Measurements from ENCODE around the gene PEF1.

The PEF1 gene

DNA sequence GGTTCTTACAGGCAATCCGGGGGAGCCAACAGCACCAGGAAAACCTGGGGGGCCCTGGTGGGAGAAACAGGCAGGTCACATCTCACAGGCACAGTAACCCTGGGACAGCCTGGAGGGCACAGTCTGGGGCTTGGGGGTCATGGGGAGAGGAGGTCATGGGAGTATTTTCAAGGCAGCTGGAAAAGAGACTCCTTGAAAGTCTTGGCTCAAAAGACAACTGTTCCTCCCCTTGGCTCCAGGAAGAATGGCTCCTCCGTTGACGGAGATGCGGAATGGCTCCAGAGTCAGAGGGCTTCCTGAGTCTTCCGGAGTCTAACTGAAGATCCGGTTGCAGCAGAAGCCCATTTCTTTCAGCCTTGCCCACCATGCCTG is 25.9 kb upstream of the PEF1 start:
- DNase-seq, result no peak

DNA sequence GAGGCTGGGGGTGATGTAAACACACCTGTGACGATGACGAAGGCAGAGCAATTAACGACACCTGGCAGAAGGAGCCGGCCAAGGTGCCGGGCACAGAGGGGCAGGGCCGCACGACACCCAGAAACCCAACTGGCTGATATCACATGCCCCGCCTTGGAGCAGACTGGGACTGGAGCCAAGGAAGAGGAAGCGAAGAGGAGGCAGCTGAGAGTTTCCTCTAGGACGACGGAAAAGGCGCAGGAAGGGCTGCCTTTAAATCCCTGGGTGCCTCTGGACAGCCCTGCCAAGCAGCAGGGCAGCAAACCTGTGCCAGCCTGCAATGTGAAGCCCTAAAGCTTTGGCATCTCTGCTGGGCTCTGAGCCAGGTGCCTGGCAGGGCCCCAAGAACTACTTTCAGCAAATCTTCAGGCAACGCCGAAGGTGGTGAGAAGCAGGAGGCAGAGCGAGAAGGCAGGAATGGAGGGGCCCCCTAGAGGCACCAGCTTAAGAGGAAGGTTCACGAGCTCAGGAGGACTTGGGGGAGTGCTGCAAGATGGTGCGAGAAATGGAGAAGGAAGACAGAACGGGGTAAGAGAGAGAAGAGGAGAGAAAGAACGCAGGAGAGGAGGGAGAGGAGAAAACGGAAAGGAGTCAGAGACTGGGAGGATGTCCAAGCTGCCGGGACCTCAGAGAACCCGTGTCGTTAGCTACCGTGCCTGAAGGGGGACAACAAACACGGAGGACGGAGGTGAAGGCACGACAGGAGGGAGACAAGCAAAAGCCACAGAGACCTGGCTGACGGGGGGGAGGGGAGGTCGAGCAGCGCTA is 25.3 kb upstream of the PEF1 start:
- peak; percentile 83 for DNase-seq

DNA sequence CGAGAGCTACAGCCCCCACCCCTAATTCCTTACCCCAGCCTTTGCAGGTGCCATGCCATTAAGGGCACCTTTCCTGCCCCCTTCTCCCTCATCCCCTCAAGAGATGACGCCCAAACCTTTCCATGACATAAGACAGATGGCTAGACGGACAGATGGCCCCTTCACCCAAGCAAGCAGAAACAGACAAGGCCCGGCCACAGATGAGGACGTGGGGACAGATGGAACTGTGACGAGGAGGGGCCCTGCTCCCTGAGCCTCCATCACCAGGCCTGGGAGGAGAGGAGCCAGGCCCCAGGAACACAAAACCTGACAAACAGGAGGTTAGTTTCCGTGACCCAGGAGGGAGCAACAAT is 24.7 kb upstream of the PEF1 start:
- DNase-seq, result no peak

DNA sequence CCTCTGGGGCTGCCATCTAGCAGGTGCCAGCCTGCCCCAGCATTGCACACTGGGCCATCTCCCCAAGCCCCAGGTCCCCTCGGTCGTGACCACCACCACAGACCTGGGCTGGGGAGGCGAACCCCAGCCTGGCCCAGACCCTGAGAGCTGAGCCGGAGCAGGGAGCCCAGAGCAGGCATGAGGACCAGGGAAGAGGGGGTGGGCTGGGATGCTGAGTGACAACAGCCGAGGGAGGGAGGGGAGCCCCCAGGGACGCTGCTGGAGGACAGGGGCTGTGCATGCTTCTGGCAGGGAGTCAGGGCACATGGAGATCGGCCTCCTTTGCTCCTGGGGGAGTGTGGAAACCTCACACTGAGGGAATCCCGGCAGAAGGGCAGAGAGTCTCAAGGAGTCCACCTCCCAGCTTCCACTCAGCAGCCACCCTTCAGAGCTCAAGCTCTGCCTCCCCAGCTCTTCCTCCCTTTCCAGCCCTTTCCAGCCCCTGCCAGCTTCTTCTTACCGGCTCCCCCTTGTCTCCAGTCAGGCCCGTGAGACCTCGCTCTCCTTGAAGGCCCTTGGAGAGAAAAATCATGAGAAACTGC is 23.7 kb upstream of the PEF1 start:
- no peak for DNase-seq

DNA sequence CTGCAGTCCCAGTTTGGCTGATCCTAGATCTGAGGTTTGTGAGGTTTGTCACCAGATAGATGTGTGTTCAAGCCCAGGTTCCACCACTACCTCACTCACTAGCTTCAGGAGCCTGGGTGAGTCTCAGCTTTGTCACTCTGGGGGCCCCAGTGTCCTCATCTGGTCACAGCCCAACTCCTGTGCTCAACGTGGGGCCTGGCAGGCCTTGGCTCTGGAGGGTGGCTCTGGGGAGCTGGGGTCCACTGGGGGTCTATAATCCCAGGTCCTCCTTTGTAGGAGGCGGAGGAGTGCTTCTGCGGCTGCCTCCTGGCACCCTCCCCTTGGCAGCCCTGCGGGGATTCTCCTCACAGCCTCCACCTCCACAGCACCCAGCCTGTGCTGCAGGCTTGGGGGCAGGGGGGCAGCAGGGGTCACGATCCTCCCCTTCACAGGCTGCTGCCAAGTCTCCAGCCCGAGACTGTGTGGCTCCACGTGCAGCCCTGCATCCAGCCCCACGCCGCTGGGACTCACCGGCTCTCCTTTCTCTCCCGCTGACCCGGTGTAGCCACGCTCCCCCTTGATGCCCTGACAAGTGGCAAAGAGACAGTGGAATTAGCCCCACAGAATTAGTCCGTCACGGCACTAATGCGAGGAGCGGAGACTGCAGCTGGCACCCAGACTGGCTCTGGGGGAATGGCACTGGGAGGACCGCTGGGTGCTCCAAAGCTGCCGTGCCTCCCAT is 22.5 kb upstream of the PEF1 start:
- no peak for DNase-seq

DNA sequence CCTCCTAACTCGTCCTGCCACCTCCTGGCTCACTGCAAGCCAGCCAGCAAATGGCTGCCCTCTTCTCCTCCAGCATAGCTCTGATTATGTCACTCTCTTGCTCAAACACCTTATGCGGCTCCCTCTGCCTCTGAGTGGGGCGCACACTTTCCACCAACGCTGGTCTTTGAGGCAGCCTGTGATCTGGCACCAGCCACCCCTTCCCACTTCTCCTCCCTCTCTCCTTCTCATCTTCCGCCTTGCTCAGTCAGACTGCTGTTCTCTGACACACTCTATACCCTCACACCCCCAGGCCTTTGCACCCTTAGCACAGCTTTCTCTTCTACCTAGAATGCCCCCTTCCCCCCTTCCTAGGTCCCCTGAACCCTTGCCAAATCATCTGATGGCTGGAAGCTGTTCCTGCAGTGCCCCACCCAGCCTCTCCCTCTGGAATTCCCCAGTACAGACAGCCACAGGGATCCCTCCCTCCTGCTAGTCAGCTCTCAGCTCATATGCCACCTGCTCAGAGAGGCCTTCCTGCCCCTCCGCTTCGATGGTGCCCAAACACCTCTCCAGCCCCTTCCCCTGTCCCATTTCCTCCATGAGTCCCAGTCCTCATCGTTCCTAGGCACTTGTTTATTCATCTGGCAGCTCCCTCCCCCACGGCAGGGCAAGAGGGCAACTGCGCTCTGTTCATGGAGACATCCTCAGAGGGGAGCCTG is 21.7 kb upstream of the PEF1 start:
- no peak for DNase-seq

DNA sequence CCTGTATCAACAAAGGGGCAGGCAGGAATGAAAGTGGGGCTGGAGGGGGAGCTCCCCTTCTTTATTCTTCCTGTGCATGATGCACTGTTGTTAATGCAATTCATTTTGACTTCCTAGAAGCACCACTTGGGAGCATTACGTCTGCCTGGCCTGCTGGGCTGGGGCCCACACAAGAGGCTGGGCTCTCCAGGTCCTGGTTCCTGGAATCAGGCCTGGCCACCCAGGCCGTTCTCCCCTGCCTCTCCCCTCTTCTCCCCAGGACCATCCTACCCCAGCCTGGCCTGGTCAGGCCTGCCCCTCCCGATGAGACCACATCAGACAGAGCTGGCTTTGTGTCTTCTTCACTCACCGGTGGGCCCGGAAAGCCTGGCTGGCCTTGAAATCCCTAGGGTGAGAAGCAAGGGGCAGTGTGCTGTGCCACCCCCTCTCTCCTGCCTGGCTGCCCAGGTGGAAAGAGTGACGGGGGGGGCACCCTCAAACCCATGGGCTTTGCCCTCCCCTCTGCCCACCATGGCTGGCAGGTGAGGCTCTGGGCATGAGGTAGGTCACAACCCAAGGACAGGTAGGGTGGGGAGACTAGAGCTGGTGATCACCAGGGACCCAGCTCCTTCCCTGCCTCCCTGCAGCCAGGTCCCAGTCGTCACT is 20.7 kb upstream of the PEF1 start:
- peak; percentile 80 for DNase-seq

DNA sequence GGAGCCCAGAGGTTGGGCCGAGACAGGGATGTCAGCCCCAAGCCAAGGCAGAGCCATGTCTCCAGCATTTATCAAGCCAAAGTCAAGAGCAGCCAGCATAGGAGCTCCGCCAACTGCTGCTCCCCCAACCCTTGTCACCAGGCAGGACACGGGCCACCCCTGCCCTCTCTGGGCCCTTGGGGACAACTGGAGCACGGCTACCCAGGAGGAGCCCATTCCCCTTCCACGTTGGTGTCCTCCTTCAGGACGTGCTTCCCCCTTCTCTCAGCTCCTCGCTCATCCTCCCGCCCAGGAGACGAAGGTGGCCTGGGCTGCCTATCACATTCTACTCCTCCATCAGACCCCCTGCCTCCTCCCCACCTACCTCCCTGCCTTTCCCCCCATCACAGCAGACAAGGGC is 19.9 kb upstream of the PEF1 start:
- no peak for DNase-seq

DNA sequence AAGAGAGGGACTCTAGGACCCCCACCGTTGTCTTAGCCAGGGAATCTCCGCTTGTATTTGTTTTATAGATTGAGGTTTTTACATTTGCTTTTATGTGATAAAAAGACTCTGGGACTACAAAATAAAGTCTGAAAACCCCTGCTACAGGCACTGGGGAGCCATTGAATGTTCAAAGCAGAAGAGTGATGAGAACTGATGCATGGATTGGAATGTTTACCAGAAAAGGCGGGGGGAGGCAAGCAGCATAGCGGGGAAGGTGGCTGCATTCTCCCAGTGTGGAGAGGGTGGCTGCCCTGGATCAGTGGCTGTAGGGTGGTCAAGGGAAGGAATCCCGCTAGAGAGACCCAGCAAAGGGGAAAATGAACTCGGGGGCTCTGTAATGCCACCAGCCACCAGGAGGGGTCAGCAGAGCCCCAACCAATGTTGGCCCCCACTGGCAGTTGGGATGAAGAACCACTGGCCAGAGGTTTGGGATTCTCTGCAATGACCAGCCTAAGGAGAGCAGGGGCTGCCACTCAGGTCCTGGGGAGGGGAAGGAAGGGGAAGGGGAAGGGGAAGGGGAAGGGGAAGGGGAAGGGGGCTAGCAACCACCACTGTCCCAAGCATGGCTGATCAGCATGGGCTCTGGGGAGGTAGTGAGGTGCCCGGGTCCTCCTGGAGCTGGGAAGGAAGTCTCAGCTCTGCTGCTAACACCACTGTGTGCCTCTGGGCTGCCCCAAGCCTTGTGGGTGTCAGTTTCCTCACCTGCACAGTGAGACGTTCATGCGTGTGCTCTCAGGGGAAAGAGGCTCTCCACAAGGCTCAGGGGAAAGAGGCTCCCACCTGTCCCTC is 19.2 kb upstream of the PEF1 start:
- peak; percentile 77 for DNase-seq

DNA sequence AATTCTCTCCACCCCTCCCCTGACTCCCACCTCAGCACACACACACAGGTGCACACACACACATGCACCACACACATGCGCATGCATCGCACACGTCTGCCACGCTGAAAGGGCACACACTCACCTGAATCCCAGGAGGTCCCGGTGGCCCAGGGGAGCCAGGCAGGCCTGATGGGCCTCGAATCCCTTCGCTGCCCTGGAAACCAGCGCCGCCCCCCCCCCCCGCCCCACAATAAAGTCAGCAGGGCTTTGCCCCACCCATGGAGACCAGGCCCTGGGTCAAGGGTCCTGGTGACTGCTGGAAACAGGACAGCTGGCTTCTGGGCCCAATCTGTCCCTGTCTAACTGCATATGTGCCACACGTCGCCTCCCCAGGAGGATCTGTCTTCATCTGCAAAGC is 17.8 kb upstream of the PEF1 start:
- no peak for DNase-seq

DNA sequence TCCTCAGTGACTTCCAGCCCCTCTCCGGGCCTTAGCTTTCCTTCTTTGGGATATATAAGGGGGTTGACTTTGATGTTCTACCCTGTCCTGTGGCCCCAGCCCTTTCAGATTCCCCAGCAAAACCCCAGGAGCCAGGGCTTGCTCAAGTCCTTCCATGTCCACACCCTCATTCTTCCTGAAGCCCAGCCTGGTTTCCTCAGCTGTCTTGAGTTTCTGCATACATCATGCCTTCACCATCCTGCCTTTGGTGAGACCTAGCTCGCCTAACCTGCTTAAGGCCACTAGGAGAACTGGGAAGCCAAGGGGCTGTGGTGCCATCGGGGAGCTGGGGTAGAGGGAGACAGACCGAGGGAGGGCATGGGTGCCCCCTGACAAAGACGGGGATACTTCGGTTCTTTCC is 17.2 kb upstream of the PEF1 start:
- peak; percentile 15 for DNase-seq

DNA sequence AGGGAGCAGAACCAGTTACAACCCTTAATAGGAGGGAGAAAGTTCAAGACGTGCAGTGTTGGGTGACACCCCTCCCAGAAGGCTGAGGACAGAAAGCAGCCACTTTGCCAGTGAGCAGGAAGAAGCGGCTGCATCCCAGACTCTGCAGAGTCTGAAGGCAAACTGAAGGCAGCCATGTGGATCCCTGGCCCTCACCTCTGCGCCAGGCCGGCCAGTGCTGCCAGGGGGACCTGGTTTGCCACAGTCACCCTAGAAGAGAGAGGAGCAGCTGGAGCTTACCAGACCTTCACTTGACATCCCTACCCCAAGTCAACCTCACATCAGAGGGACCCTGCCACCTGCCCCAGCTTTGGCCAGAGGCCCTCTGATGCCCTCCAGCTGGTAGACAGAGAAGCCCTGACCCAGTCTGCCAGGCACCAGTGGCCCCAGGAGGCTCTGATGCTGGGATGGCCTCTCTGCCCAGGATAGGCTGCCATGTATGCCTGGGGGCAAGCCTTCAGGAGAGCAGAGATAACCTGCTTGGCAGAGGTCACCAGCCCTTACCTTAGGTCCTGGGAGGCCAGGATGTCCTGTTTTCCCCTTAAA is 16.3 kb upstream of the PEF1 start:
- DNase-seq, result peak; percentile 21

DNA sequence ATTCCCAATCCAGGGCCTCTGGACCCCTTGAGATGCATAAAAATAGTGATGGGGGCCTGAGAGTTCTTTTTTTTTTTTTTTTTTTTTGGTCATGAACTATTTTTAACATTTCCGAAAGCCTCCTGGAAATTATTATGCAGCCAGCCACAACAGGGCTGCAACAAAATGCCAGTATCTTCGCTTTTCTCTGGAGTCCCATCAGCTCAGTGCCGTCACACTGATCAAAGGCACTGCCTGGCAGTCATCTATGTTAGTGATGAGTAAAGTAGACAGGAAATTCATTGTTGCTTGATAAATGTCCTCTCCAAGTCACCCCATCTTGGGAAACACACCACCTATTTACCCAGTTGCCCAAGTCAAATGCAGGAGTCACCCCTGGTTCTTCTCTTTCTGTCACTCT is 15.2 kb upstream of the PEF1 start:
- no peak for DNase-seq

DNA sequence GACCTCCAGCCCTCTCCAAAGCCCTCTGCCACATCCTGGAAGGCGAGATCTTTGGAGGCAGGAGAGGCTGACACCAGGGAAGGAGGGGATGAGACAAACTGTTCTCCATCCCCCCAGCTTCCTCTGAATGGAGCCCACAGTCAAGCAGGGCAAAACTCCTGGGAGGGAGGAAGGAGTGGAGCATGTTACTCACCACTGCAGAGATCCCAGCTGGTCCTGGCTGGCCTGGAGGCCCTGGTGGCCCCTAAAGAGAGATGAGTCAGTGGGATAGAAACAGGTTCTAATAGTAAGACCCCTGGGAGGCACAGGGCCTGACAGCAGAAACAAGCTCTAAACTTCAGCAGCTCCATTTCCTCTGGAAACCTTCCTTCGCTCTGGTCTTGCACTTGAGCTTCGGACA is 14.0 kb upstream of the PEF1 start:
- no peak for DNase-seq

DNA sequence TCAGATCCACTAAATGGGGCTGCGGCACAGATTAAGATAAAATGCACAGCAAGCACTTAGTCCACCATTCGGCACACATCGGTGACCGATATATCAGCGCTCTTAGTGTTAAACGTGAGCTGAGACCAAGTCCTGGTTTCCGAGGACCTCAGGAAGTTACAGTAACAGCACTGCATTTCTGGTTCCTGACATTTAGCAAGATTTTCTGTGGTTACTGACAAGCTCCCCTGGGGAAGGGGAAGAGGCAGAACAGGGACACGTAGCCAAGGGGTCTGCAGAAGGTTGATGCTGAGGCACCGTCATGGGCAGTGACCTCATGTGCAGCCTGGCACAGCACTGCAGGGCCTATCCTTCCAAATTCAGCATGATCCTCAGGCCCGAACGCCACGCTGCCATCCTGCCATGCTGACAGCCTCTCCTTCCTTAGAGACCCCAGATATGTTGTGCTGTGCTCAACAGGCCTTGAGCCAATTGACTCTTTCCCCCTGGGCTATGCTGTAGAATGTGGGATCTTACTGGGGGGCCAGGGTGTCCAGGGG is 13.4 kb upstream of the PEF1 start:
- no peak for DNase-seq

DNA sequence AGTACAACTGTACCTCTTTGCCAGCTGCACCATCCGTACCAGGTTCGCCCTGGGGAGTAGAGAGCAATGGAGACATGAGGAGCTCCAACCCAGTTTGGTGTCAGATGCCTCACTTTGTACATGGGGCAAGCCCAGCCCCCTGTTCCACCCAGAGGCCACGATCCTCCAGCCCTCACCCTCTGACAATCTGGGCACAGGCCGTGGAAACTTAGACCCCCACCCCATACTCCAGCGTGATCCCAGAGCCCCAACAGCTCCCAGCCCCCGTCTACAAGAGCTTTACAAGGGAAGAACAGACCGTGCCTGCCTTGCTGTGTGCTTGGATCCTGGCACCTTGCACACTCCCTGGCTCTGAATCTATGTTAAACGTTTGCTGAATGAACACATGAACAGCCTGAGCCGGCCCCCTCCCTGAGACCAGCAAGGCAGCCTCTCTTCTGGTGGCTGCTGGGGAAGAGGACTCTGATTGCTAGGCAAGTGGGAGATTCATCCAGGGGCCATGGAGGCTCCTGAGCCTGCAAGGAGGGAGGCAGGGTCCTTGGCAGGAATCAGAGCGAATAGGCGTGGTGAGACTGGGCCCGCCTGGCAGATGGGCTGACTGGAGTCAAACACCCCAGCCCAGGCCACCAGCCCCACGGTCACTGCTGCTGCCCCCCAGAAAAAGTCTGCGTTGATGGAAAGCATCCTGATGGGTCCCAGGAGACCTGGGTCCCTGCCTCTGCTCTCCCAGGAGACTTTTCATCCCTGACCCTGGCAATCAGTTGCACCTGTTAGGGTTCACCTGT is 12.5 kb upstream of the PEF1 start:
- no peak for DNase-seq

DNA sequence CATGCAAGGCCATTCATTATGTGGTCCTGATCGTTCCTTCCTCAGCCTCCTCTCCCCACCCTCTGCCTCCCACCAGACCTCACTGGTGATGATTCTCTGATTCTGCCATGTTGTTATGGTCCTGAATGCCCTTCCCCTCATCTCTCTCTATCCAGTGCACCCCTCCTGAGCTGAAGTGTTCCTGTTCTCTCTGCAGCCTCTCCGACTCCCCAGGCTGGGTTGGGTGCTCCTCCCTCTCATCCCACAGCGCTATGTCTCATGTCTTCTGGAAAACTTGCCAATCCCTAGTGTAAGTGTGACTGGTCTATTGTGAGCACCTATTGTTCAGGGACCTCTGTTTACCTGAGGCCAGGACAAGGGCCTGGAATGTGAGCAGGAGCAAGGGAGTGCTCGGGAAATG is 11.1 kb upstream of the PEF1 start:
- DNase-seq, result no peak

DNA sequence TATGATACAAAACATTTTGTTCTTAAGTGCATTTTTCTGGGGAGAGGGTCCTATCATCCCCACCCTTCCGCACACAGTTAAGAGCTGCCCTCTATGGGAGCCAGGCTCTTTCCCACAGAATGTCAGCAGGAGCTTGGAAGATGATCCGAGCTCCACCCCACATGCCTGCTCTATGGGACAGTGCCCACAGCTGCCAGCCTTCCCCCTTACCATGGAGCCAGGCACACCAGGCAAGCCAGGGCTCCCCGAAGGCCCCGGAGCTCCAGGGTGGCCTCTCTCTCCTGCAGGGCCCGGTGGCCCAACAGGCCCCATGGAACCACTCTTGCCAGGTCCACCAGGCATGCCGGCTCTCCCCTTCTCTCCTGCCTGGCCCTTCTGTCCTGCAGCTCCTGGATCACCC is 10.4 kb upstream of the PEF1 start:
- DNase-seq, result no peak

DNA sequence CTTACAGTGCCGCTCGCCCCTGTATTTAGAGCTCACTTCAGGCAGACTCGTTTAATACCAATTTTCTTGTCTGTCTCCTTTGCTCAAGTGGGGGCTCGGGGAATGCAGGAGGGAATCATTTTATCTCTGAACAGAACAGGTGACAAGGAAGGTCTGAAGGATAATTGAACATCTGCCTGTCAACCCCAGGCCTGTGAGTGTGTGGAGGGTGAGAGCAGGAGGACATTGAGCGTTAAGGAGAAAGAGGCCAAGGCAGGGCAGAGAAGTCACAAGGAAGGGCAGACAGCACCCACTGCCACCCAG is 9.7 kb upstream of the PEF1 start:
- DNase-seq, result no peak

DNA sequence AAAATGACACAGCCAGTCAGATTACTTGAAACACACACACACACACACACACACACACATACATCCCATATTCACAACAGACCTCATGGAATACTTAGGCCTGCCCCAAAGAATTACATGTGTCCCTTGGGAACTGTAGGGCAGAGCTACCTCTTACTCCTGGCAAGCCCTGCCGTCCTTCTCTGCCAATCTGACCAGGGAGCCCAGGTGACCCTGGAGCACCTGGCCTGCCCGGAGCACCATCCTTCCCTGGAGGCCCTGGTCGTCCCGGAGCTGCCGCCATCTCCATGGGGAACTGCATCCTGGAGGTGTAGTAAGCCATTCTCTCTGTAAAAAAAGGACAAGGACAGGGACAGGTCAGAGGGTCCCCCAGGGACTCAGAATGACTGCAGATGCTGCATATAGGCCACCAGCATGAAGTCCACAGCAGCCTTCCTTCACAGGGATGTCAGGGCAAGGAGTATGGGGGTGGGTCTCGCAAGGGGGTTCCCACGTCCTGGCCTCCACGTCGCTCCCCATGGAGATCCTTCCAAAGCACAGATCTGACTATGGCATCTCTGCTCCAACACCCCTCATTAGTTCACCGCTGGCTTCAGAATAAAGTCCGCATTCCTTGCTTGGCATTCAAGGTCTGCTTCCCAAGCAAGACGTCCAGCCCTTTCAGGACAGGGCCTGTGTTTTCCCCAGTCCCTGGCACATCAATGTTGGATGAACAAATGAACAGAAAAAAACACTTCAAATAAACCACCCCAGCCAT is 9.2 kb upstream of the PEF1 start:
- no peak for DNase-seq
